HepG2 (cell line): ENCODE results near the gene RORC. TPM values are rescaled to one million over a fixed set of nuclear protein-coding genes. Genes with fewer than 3 reads are reported as not detected.
A peak's percentile ranks its signal among the peaks of the same experiment; 100 is the strongest.

Experiments
- BRD4 ChIP-seq: sonication (generic); formaldehyde crosslinking; IDR thresholded peaks from 2 replicates; pipeline ENCODE4 v1.4.0; 2020; ENCODE audit warnings: missing genetic modification reagents
- HNF4A ChIP-seq: sonication (generic); formaldehyde crosslinking; IDR thresholded peaks from 2 replicates; pipeline ENCODE4 v1.4.0; 2020; ENCODE audit warnings: missing genetic modification reagents
- IRX3 ChIP-seq: sonication (generic); formaldehyde crosslinking; IDR thresholded peaks from 2 replicates; pipeline ENCODE4 v1.8.1; 2023; ENCODE audit warnings: mild to moderate bottlenecking, low read depth, missing genetic modification reagents, borderline replicate concordance
- NR0B2 ChIP-seq: sonication (generic); formaldehyde crosslinking; IDR thresholded peaks from 2 replicates; pipeline ENCODE4 v1.4.0; 2020; ENCODE audit warnings: mild to moderate bottlenecking, missing genetic modification reagents
- RARA ChIP-seq: IDR thresholded peaks from 2 replicates; pipeline ENCODE4 v1.6.1; 2016; ENCODE audit warnings: missing genetic modification reagents, missing compliant biosample characterization
- RBFOX2 ChIP-seq: fragments of 200-400 bp; formaldehyde crosslinking; IDR thresholded peaks from 2 replicates; pipeline ENCODE4 v1.6.1; 2017; ENCODE audit warnings: low read depth, mild to moderate bottlenecking, low read length
- RFXANK ChIP-seq: IDR thresholded peaks from 2 replicates; pipeline ENCODE4 v1.6.1; 2016
- SATB2 ChIP-seq: sonication (generic); formaldehyde crosslinking; IDR thresholded peaks from 2 replicates; pipeline ENCODE4 v1.5.0; 2020; ENCODE audit warnings: missing genetic modification reagents
- ZBTB14 ChIP-seq: sonication (generic); formaldehyde crosslinking; IDR thresholded peaks from 2 replicates; pipeline ENCODE4 v1.4.0; 2020; ENCODE audit warnings: missing genetic modification reagents
- ZNF124 ChIP-seq: sonication (generic); formaldehyde crosslinking; IDR thresholded peaks from 2 replicates; pipeline ENCODE4 v1.4.0; 2020; ENCODE audit warnings: missing genetic modification reagents
- ZNF142 ChIP-seq: sonication (generic); formaldehyde crosslinking; IDR thresholded peaks from 2 replicates; pipeline ENCODE4 v1.4.0; 2020; ENCODE audit warnings: missing genetic modification reagents
- ZNF343 ChIP-seq: sonication (generic); formaldehyde crosslinking; IDR thresholded peaks from 2 replicates; pipeline ENCODE4 v1.4.0; 2020; ENCODE audit warnings: mild to moderate bottlenecking, missing genetic modification reagents
- ZNF382 ChIP-seq: sonication (generic); formaldehyde crosslinking; IDR thresholded peaks from 2 replicates; pipeline ENCODE4 v1.5.0; 2020; ENCODE audit warnings: missing genetic modification reagents, mild to moderate bottlenecking, borderline replicate concordance
- ZNF431 ChIP-seq: sonication (generic); formaldehyde crosslinking; IDR thresholded peaks from 2 replicates; pipeline ENCODE4 v1.9.0; 2022; ENCODE audit warnings: missing genetic modification reagents, low read depth, mild to moderate bottlenecking, borderline replicate concordance
- ZNF563 ChIP-seq: sonication (generic); formaldehyde crosslinking; IDR thresholded peaks from 2 replicates; pipeline ENCODE4 v1.8.0; 2022; ENCODE audit warnings: mild to moderate bottlenecking, moderate library complexity, missing genetic modification reagents
- ZNF598 ChIP-seq: sonication (generic); formaldehyde crosslinking; IDR thresholded peaks from 2 replicates; pipeline ENCODE4 v1.5.1; 2020; ENCODE audit warnings: mild to moderate bottlenecking, missing genetic modification reagents, borderline replicate concordance
- ZNF790 ChIP-seq: sonication (generic); formaldehyde crosslinking; IDR thresholded peaks from 2 replicates; pipeline ENCODE4 v1.8.0; 2022; ENCODE audit warnings: missing genetic modification reagents, mild to moderate bottlenecking, borderline replicate concordance
- polyA plus RNA-seq, 8 experiments: library from polyadenylated mRNA; depleted of rRNA in 3 of 8; stranded (reverse) in 7 of 8; unstranded in 1 of 8; fragments of >200 nt; fragmentation: Illumina TruSeq in 4 of 8; extraction: Trizol in 4 of 8; gene quantifications; 2 replicates each; pipeline versions ENCODE4 v1.2.1 to v1.2.3, GENCODE V29; 2011 to 2016; ENCODE audit warnings: low read depth in 4 of 8, missing spikeins in 1 of 8, mixed read lengths in 1 of 8; ENCODE audit not compliant: insufficient read depth in 1 of 8
- total RNA-seq, 5 experiments: library from RNA; depleted of rRNA; stranded (reverse); fragments of >200 nt; fragmentation: Illumina TruSeq; extraction: Trizol; gene quantifications; 2 replicates each; pipeline ENCODE4 v1.2.3, GENCODE V29; 2016; ENCODE audit warnings: low read depth in 1 of 5
- TF ChIP-seq, protein P1 (sequence below): IDR thresholded peaks from 2 replicates; pipeline ENCODE4 v1.6.1; 2016; ENCODE audit warnings: missing biosample characterization, missing genetic modification reagents, low read depth

The RORC gene
- total and polyA plus RNA-seq, 2 of the 13 experiments (the other 11 are each of a cell fraction or from before 2014, with no cell fraction given), result 2.5 to 6.5 TPM

GRCh38 chr1:151790071-151790939 lies 41.3 kb downstream of the RORC start, which contains the start of gene TDRKH (continued):
- TF ChIP-seq ZBTB14 (CRISPR knock-in tag) (no peak), SATB2 (CRISPR knock-in tag) (0 out of 2 replicates have a peak, but pooled peaks have one; percentile 49), NR0B2 (CRISPR knock-in tag) (peak; percentile 84), ZNF790 (CRISPR knock-in tag) (no peak; the same call in 1 of the 2 replicates), ZNF431 (CRISPR knock-in tag) (0 out of 2 replicates have a peak, but pooled peaks have one; percentile 71), IRX3 (peak; percentile 55; the same call in 1 of the 2 replicates), RARA (peak; percentile 34; the same call in 1 of the 2 replicates), ZNF343 (0 out of 2 replicates have a peak, but pooled peaks have one; percentile 46), RFXANK (CRISPR knock-in tag) (no peak), ZNF382 (CRISPR knock-in tag) (no peak), ZNF563 (peak; percentile 72; the same call in 1 of the 2 replicates), ZNF124 (CRISPR knock-in tag) (no peak), HNF4A (CRISPR knock-in tag) (no peak), ZNF142 (CRISPR knock-in tag) (peak; percentile 60; the same call in 1 of the 2 replicates), RBFOX2 (peak; percentile 78), BRD4 (CRISPR knock-in tag) (0 out of 2 replicates have a peak, but pooled peaks have one; percentile 43), ZNF598 (CRISPR knock-in tag) (peak; percentile 56; the same call in 1 of the 2 replicates)
- TF ChIP-seq, protein P1, sequence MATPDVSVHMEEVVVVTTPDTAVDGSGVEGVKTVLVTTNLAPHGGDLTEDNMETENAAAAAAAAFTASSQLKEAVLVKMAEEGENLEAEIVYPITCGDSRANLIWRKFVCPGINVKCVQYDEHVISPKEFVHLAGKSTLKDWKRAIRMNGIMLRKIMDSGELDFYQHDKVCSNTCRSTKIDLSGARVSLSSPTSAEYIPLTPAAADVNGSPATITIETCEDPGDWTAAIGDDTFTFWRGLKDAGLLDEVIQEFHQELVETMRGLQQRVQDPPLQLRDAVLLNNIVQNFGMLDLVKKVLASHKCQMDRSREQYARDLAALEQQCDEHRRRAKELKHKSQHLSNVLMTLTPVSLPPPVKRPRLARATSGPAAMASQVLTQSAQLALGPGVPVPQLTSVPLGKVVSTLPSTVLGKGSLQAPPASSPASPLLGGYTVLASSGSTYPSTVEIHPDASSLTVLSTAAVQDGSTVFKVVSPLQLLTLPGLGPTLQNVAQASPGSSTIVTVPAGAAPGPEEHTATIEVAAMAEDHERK (CRISPR knock-in tag), result no peak
